GM18951 (cell line): ENCODE results near the gene CSNK1D.
"Not testable (repeated sequence)": the region's sequence is repeated elsewhere in the genome, so short reads cannot be mapped to it uniquely, and the experiment has no call there.

Source experiments
- POLR2A ChIP-seq: IDR thresholded peaks from 4 replicates; pipeline ENCODE4 v1.6.1; 2011; ENCODE audit warnings: mild to moderate bottlenecking; ENCODE audit not compliant: insufficient read length, insufficient read depth; ENCODE audit errors: extremely low read depth
- in situ Hi-C: fragments of 300-500 bp; cut with MboI; formaldehyde crosslinking; loops from one replicate; pipeline ENCODE4 v1.12.0; 2022; ENCODE audit warnings: low sequenced_read_pairs, mixed read lengths, inconsistent platforms; ENCODE audit not compliant: unreplicated experiment

The CSNK1D gene

GRCh38 chr17:82212331-82213250 lies 60.9 kb downstream of the CSNK1D start, which contains the start of gene CCDC57:
Gene CCDC57 (minus strand): TSS chr17:82212842. CDS start chr17:82201944, 10,898 bp downstream.
- TF ChIP-seq POLR2A: peak; percentile 58
- in situ Hi-C loops: no loop called here

- in situ Hi-C loops: not testable (repeated sequence)
These were observed 62.8 kb downstream of the CSNK1D start for GRCh38 chr17:82210655-82211054.

GRCh38 chr17:82205720-82206508 lies 67.6 kb downstream of the CSNK1D start:
- peak; percentile 81 for TF ChIP-seq POLR2A
- in situ Hi-C loops: no loop called here

GRCh38 chr17:82204831-82205719 lies 68.4 kb downstream of the CSNK1D start:
- in situ Hi-C loops: no loop called here
- TF ChIP-seq POLR2A: no peak

- in situ Hi-C loops: no loop called here
- TF ChIP-seq POLR2A: no peak
These were observed 69.6 kb downstream of the CSNK1D start for GRCh38 chr17:82203920-82204319.

- in situ Hi-C loops: no loop called here
- no peak for TF ChIP-seq POLR2A
These were observed 70.5 kb downstream of the CSNK1D start for GRCh38 chr17:82202981-82203380.

- no peak for TF ChIP-seq POLR2A
- in situ Hi-C loops: no loop called here
These were observed 72.0 kb downstream of the CSNK1D start for GRCh38 chr17:82201498-82201910.

GRCh38 chr17:82200743-82201497 lies 72.6 kb downstream of the CSNK1D start:
- in situ Hi-C loops: no loop called here
- no peak for TF ChIP-seq POLR2A

GRCh38 chr17:82200135-82200534 lies 73.4 kb downstream of the CSNK1D start:
- in situ Hi-C loops: no loop called here
- no peak for TF ChIP-seq POLR2A

GRCh38 chr17:82199496-82199895 lies 74.0 kb downstream of the CSNK1D start:
- no peak for TF ChIP-seq POLR2A
- in situ Hi-C loops: no loop called here

GRCh38 chr17:82198092-82198491 lies 75.4 kb downstream of the CSNK1D start:
- no peak for TF ChIP-seq POLR2A
- in situ Hi-C loops: no loop called here
